Measurements from ENCODE around the gene CREB3L2.

Gene CREB3L2

DNA sequence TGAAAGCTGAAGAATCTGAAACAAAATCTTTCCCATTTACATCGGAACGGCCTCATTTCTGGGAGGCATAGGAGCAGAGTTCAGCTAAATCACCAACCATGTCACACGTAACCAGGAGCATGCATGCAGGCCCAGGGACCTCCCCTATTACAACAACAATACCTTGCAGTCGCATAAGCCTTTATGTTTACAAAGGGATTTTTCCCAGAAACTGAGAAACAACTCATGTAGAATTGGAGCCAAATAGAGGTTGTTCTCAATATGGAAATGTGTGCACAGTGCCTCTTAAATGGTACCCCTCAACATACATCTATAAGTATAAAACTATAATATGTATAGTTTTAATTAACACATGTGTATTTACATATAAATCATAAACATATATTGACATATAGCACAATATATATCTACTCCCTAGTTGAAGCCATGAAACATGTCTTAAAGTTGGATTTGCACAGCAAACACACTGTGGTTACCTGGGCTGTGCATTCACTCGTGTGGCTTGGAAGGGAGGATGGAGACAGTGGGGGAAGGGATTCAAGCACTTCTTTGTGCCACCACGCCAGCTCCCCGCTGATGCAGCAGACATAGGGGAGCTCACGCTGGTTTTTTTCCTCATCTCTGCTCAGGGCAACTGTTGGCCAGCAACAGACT lies 120.2 kb downstream of the CREB3L2 start:
- Histone ChIP-seq H3K27me3 (no peaks in the 10 kb centered on the region), H3K4me3 (ENCODE audit: low read depth, low read length) (no peak overlapping the region), H3K4me1 (no peaks in the 10 kb centered on the region), H3K36me3 (peaks cover 19% of the 10 kb centered on the region), H3K9me3 (no peaks in the 10 kb centered on the region)
- no peak for DNase-seq
- TF ChIP-seq CTCF (IDR thresholded peaks at IDR 0.05; ENCODE audit: low read depth, low read length), result no peak

GRCh38 chr7:137880432-137880831 lies 121.5 kb downstream of the CREB3L2 start:
- DNase-seq, result no peak
- H3K27me3 ChIP-seq, result no peaks in the 10 kb centered on the region
- H3K4me1 ChIP-seq, result no peaks in the 10 kb centered on the region; the same call in 1 of the 2 replicates
- TF ChIP-seq CTCF (IDR thresholded peaks at IDR 0.05; ENCODE audit: low read depth, low read length), result no peak
- H3K9me3 ChIP-seq, result no peaks in the 10 kb centered on the region
- peaks cover 19% of the 10 kb centered on the region for H3K36me3 ChIP-seq
- H3K4me3 ChIP-seq (ENCODE audit: low read depth, low read length), result no peak overlapping the region

DNA sequence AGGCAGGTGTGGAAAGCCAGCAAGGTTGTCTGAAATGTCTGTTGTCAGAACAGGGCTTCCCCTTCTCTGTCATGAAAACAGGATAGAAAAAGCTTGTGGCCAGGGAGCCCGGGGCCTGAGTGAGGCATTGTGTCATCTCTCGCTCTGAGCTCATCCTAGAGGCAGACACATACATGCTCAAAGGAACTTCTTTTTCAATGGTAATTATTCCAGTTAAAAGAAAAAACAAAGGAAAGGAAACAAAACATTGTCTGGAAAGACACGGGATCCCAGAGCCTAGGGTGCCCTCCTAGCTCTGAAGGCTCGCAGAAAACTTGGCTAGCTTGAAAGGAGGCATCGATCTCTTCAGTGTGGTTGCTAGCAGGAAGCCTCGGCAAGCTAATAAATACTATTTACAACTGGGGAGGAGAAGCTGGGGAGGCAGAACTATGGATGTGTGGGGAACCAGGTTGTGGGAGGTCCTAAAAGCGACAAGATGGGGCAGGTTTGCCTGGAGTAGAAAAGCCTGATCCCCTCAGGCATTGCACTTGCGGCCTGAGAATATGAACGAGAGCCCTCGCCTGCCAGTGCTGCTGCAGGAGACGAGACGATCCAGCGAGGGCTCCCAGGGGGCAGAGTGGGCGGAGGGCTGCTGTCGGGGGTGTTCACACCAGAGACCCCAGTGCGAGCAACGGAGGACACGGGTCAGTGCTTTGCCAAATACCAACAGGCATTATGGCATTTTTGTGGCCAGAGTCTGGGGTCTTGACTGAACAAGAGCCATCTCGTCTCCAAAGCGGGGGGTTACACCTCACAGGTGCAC lies 122.3 kb downstream of the CREB3L2 start:
- peaks cover 19% of the 10 kb centered on the region for H3K36me3 ChIP-seq

DNA sequence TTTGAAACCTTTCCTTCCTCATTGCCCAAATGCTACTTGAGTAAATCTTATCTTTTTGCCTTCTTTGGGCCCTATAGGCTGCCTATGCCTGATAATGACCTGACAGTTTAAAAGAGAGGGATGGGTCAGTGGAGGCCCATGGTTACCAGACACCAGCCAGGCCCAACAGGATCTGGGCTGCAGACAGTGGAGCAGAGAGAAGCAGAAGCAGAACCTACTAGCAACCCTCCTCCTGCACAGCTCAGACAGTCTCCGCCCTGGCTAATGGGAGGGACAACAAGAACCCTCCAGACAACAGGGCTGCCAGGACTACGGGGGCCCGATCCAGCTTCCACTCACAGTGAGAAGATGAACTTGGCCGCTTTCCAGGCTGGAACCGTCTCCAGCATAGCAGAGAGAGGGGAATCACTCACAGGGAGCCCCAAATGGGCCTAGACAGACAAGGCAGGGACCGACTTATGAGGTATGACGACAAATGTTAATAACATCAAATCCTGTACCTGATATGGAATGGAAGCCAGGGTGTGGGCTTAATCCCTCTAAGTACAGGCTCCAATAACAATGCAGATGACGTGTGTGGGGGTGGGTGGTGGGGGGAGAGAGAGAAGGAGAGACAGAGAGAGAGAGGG lies 123.4 kb downstream of the CREB3L2 start:
- TF ChIP-seq CTCF (IDR thresholded peaks at IDR 0.05; ENCODE audit: low read depth, low read length), result no peak
- Histone ChIP-seq H3K27me3 (no peaks in the 10 kb centered on the region), H3K4me1 (peaks cover 6% of the 10 kb centered on the region), H3K9me3 (no peaks in the 10 kb centered on the region), H3K4me3 (ENCODE audit: low read depth, low read length) (no peak overlapping the region), H3K36me3 (peaks cover 15% of the 10 kb centered on the region)
- peak; percentile 54 for DNase-seq

More for the DNA sequence above, 122.3 kb downstream of the CREB3L2 start:
- Histone ChIP-seq H3K4me1 (peaks cover 3% of the 10 kb centered on the region), H3K27me3 (no peaks in the 10 kb centered on the region), H3K9me3 (no peaks in the 10 kb centered on the region), H3K4me3 (ENCODE audit: low read depth, low read length) (no peak overlapping the region)
- no peak for DNase-seq
- TF ChIP-seq CTCF (IDR thresholded peaks at IDR 0.05; ENCODE audit: low read depth, low read length), result no peak

- no peak for DNase-seq
- Histone ChIP-seq H3K4me3 (ENCODE audit: low read depth, low read length) (no peak overlapping the region), H3K36me3 (peaks cover 14% of the 10 kb centered on the region)
Measured at GRCh38 chr7:137877027-137877675, 124.7 kb downstream of the CREB3L2 start.

More at GRCh38 chr7:137877027-137877675, 124.7 kb downstream of the CREB3L2 start:
- no peak for TF ChIP-seq CTCF (IDR thresholded peaks at IDR 0.05; ENCODE audit: low read depth, low read length)
- Histone ChIP-seq H3K27me3 (no peaks in the 10 kb centered on the region), H3K4me1 (peaks cover 6% of the 10 kb centered on the region), H3K9me3 (no peaks in the 10 kb centered on the region)
